HEK293 (cell line): ENCODE measurements around the gene CHRNA5.

Experiments used
- PRDM6 ChIP-seq: fragments of 450-650 bp; formaldehyde crosslinking; IDR thresholded peaks from 2 replicates; pipeline ENCODE4 v1.5.1; 2017; ENCODE audit warnings: missing biosample characterization, missing genetic modification characterization
- TRIM28 ChIP-seq: IDR thresholded peaks from 2 replicates; pipeline ENCODE4 v1.6.1; 2011; ENCODE audit warnings: low read length, control low read depth, borderline replicate concordance
- YY1 ChIP-seq: fragments of 450-650 bp; formaldehyde crosslinking; IDR thresholded peaks from 2 replicates; pipeline ENCODE4 v1.5.1; 2018; ENCODE audit warnings: missing biosample characterization, missing genetic modification characterization
- ZBTB20 ChIP-seq: fragments of 450-650 bp; formaldehyde crosslinking; IDR thresholded peaks from 2 replicates; pipeline ENCODE4 v1.5.1; 2016; ENCODE audit warnings: missing biosample characterization, missing genetic modification characterization
- ZBTB21 ChIP-seq: fragments of 450-650 bp; formaldehyde crosslinking; IDR thresholded peaks from 2 replicates; pipeline ENCODE4 v1.5.1; 2017; ENCODE audit warnings: missing biosample characterization, missing genetic modification characterization
- ZBTB26 ChIP-seq: fragments of 450-650 bp; formaldehyde crosslinking; optimal IDR thresholded peaks from 2 replicates; pipeline ENCODE3; 2016; ENCODE audit warnings: missing biosample characterization, mild to moderate bottlenecking, missing genetic modification characterization
- ZFP3 ChIP-seq: fragments of 450-650 bp; formaldehyde crosslinking; IDR thresholded peaks from 2 replicates; pipeline ENCODE4 v1.5.1; 2016; ENCODE audit warnings: low read depth, missing biosample characterization, missing genetic modification characterization
- ZFP41 ChIP-seq: fragments of 450-650 bp; formaldehyde crosslinking; IDR thresholded peaks from 2 replicates; pipeline ENCODE4 v1.5.1; 2016; ENCODE audit warnings: missing biosample characterization, missing genetic modification characterization, borderline replicate concordance
- ZNF175 ChIP-seq: fragments of 450-650 bp; formaldehyde crosslinking; IDR thresholded peaks from 2 replicates; pipeline ENCODE4 v1.5.1; 2016; ENCODE audit warnings: missing biosample characterization, missing genetic modification characterization
- ZNF223 ChIP-seq: fragments of 450-650 bp; formaldehyde crosslinking; IDR thresholded peaks from 2 replicates; pipeline ENCODE4 v1.5.1; 2016; ENCODE audit warnings: missing biosample characterization, missing genetic modification characterization
- ZNF266 ChIP-seq: fragments of 450-650 bp; formaldehyde crosslinking; IDR thresholded peaks from 2 replicates; pipeline ENCODE4 v1.5.1; 2016; ENCODE audit warnings: missing biosample characterization, missing genetic modification characterization, low read depth
- ZNF394 ChIP-seq: fragments of 450-650 bp; formaldehyde crosslinking; IDR thresholded peaks from 2 replicates; pipeline ENCODE4 v1.5.1; 2016; ENCODE audit warnings: missing biosample characterization, missing genetic modification characterization, mild to moderate bottlenecking, moderate library complexity, borderline replicate concordance
- ZNF610 ChIP-seq: fragments of 450-650 bp; formaldehyde crosslinking; IDR thresholded peaks from 2 replicates; pipeline ENCODE4 v1.5.1; 2016; ENCODE audit warnings: missing biosample characterization, missing genetic modification characterization, borderline replicate concordance
- ZNF692 ChIP-seq: fragments of 450-650 bp; formaldehyde crosslinking; IDR thresholded peaks from 2 replicates; pipeline ENCODE4 v1.5.1; 2016; ENCODE audit warnings: missing biosample characterization, missing genetic modification characterization
- ZNF792 ChIP-seq: fragments of 450-650 bp; formaldehyde crosslinking; IDR thresholded peaks from 2 replicates; pipeline ENCODE4 v1.5.1; 2016; ENCODE audit warnings: missing biosample characterization, missing genetic modification characterization
- ZNF837 ChIP-seq: fragments of 450-650 bp; formaldehyde crosslinking; IDR thresholded peaks from 2 replicates; pipeline ENCODE4 v1.5.1; 2016; ENCODE audit warnings: missing biosample characterization, missing genetic modification characterization
- TF ChIP-seq, protein P1 (sequence below): fragments of 450-650 bp; formaldehyde crosslinking; IDR thresholded peaks from 2 replicates; pipeline ENCODE4 v1.5.1; 2016; ENCODE audit warnings: missing biosample characterization, missing genetic modification characterization, low read depth
- TF ChIP-seq, protein P2 (sequence below): fragments of 450-650 bp; formaldehyde crosslinking; IDR thresholded peaks from 2 replicates; pipeline ENCODE4 v1.5.1; 2016; ENCODE audit warnings: missing biosample characterization, missing genetic modification characterization
- TF ChIP-seq, protein P3 (sequence below): fragments of 450-650 bp; formaldehyde crosslinking; IDR thresholded peaks from 2 replicates; pipeline ENCODE4 v1.5.1; 2016; ENCODE audit warnings: missing biosample characterization, missing genetic modification characterization
- TF ChIP-seq, protein P4 (sequence below): fragments of 450-650 bp; formaldehyde crosslinking; conservative IDR thresholded peaks from 2 replicates; pipeline ENCODE4 v1.5.1; 2016; ENCODE audit warnings: low read depth, missing biosample characterization, missing genetic modification characterization
- TF ChIP-seq, protein P5 (sequence below): fragments of 450-650 bp; formaldehyde crosslinking; IDR thresholded peaks from 2 replicates; pipeline ENCODE4 v1.5.1; 2016; ENCODE audit warnings: missing biosample characterization, missing genetic modification characterization

The CHRNA5 gene

DNA sequence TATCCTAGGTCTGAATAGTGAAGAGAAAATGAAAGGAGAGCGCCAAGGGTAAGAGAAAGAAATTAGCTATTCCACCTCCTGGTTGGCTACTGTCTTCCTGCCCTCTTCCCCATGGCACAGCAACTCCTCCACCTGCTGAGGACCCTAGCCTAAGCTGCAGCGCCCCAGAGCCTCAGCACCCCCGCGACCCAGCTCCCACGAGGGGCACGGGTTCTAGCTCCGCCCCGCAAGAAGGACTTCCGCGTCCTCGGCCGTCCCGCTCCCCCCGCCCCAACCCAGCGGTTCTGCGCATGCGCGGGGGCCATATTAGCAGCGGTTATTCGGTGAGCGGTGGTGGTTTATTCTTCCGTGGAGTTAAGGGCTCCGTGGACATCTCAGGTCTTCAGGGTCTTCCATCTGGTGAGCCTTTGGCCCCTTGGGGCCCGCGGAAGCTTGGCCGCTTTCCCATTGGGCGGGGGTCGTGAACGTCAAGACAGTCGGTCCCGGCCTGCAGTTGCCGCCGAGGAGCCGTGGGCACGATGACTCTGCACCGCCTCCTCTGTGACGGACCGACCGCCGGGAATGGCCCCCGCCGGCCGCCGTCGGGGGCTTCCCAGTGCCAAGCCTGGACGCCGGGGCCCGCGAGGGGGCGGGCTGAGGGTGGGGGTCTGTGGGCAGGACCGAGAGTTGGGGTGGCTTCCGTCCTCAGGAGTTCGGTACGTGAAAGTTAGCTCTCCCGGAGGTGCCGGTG is 25.0 kb upstream of the CHRNA5 start, which contains the start of gene PSMA4 (continued):
- no peak for TF ChIP-seq PRDM6 (tag by site-specific recombination)
- TF ChIP-seq, protein P1, sequence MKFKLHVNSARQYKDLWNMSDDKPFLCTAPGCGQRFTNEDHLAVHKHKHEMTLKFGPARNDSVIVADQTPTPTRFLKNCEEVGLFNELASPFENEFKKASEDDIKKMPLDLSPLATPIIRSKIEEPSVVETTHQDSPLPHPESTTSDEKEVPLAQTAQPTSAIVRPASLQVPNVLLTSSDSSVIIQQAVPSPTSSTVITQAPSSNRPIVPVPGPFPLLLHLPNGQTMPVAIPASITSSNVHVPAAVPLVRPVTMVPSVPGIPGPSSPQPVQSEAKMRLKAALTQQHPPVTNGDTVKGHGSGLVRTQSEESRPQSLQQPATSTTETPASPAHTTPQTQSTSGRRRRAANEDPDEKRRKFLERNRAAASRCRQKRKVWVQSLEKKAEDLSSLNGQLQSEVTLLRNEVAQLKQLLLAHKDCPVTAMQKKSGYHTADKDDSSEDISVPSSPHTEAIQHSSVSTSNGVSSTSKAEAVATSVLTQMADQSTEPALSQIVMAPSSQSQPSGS, result no peak
- TF ChIP-seq ZNF394 (tag by site-specific recombination), result no peak
- no peak for TF ChIP-seq ZNF837 (tag by site-specific recombination)
- TF ChIP-seq, protein P2, sequence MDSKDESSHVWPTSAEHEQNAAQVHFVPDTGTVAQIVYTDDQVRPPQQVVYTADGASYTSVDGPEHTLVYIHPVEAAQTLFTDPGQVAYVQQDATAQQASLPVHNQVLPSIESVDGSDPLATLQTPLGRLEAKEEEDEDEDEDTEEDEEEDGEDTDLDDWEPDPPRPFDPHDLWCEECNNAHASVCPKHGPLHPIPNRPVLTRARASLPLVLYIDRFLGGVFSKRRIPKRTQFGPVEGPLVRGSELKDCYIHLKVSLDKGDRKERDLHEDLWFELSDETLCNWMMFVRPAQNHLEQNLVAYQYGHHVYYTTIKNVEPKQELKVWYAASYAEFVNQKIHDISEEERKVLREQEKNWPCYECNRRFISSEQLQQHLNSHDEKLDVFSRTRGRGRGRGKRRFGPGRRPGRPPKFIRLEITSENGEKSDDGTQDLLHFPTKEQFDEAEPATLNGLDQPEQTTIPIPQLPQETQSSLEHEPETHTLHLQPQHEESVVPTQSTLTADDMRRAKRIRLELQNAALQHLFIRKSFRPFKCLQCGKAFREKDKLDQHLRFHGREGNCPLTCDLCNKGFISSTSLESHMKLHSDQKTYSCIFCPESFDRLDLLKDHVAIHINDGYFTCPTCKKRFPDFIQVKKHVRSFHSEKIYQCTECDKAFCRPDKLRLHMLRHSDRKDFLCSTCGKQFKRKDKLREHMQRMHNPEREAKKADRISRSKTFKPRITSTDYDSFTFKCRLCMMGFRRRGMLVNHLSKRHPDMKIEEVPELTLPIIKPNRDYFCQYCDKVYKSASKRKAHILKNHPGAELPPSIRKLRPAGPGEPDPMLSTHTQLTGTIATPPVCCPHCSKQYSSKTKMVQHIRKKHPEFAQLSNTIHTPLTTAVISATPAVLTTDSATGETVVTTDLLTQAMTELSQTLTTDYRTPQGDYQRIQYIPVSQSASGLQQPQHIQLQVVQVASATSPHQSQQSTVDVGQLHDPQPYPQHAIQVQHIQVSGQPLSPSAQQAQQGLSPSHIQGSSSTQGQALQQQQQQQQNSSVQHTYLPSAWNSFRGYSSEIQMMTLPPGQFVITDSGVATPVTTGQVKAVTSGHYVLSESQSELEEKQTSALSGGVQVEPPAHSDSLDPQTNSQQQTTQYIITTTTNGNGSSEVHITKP (tag by site-specific recombination), result peak; percentile 93
- peak; percentile 30; the same call in 1 of the 2 replicates for TF ChIP-seq ZNF610
- no peak for TF ChIP-seq ZFP3 (tag by site-specific recombination)
- TF ChIP-seq, protein P3, sequence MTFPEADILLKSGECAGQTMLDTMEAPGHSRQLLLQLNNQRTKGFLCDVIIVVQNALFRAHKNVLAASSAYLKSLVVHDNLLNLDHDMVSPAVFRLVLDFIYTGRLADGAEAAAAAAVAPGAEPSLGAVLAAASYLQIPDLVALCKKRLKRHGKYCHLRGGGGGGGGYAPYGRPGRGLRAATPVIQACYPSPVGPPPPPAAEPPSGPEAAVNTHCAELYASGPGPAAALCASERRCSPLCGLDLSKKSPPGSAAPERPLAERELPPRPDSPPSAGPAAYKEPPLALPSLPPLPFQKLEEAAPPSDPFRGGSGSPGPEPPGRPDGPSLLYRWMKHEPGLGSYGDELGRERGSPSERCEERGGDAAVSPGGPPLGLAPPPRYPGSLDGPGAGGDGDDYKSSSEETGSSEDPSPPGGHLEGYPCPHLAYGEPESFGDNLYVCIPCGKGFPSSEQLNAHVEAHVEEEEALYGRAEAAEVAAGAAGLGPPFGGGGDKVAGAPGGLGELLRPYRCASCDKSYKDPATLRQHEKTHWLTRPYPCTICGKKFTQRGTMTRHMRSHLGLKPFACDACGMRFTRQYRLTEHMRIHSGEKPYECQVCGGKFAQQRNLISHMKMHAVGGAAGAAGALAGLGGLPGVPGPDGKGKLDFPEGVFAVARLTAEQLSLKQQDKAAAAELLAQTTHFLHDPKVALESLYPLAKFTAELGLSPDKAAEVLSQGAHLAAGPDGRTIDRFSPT, result 0 out of 2 replicates have a peak, but pooled peaks have one; percentile 16
- TF ChIP-seq ZNF175 (tag by site-specific recombination), result no peak
- peak; percentile 50 for TF ChIP-seq ZBTB26 (tag by site-specific recombination)
- TF ChIP-seq ZBTB21 (tag by site-specific recombination), result no peak
- no peak for TF ChIP-seq ZNF266 (tag by site-specific recombination)
- TF ChIP-seq ZNF223 (tag by site-specific recombination), result no peak
- TF ChIP-seq ZNF692 (tag by site-specific recombination), result peak; percentile 23
- peak; percentile 9; the same call in 1 of the 2 replicates for TF ChIP-seq ZBTB20 (tag by site-specific recombination)
- TF ChIP-seq, protein P4, sequence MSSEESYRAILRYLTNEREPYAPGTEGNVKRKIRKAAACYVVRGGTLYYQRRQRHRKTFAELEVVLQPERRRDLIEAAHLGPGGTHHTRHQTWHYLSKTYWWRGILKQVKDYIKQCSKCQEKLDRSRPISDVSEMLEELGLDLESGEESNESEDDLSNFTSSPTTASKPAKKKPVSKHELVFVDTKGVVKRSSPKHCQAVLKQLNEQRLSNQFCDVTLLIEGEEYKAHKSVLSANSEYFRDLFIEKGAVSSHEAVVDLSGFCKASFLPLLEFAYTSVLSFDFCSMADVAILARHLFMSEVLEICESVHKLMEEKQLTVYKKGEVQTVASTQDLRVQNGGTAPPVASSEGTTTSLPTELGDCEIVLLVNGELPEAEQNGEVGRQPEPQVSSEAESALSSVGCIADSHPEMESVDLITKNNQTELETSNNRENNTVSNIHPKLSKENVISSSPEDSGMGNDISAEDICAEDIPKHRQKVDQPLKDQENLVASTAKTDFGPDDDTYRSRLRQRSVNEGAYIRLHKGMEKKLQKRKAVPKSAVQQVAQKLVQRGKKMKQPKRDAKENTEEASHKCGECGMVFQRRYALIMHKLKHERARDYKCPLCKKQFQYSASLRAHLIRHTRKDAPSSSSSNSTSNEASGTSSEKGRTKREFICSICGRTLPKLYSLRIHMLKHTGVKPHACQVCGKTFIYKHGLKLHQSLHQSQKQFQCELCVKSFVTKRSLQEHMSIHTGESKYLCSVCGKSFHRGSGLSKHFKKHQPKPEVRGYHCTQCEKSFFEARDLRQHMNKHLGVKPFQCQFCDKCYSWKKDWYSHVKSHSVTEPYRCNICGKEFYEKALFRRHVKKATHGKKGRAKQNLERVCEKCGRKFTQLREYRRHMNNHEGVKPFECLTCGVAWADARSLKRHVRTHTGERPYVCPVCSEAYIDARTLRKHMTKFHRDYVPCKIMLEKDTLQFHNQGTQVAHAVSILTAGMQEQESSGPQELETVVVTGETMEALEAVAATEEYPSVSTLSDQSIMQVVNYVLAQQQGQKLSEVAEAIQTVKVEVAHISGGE, result peak; percentile 46
- no peak for TF ChIP-seq ZFP41 (tag by site-specific recombination)
- TF ChIP-seq YY1 (tag by site-specific recombination), result peak; percentile 78; the same call in 1 of the 2 replicates
- TF ChIP-seq, protein P5, sequence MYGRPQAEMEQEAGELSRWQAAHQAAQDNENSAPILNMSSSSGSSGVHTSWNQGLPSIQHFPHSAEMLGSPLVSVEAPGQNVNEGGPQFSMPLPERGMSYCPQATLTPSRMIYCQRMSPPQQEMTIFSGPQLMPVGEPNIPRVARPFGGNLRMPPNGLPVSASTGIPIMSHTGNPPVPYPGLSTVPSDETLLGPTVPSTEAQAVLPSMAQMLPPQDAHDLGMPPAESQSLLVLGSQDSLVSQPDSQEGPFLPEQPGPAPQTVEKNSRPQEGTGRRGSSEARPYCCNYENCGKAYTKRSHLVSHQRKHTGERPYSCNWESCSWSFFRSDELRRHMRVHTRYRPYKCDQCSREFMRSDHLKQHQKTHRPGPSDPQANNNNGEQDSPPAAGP (tag by site-specific recombination), result 0 out of 2 replicates have a peak, but pooled peaks have one; percentile 32
- no peak for TF ChIP-seq ZNF792 (tag by site-specific recombination)
- no peak for TF ChIP-seq TRIM28
